IPS-18a (cell line): ENCODE data around the gene FAM3A.

Experiments
- H3K27ac ChIP-seq: one replicate; pipeline ENCODE4 v1.5.1; 2013; ENCODE audit warnings: low read length
- H3K27me3 ChIP-seq: one replicate; pipeline ENCODE4 v1.6.1; 2013; ENCODE audit warnings: mild to moderate bottlenecking, low read length; ENCODE audit not compliant: control insufficient read depth, insufficient read depth
- H3K36me3 ChIP-seq: one replicate; pipeline ENCODE4 v1.6.1; 2013; ENCODE audit warnings: low read depth, low read length; ENCODE audit not compliant: control insufficient read depth
- H3K4me1 ChIP-seq: one replicate; pipeline ENCODE4 v1.6.1; 2013; ENCODE audit warnings: low read depth, low read length; ENCODE audit not compliant: control insufficient read depth
- H3K4me3 ChIP-seq: one replicate; pipeline ENCODE4 v1.5.1; 2013; ENCODE audit warnings: low read length
- H3K9ac ChIP-seq: one replicate; pipeline ENCODE4 v1.6.1; 2013; ENCODE audit warnings: mild to moderate bottlenecking, low read length, moderate library complexity
- H3K9me3 ChIP-seq: one replicate; pipeline ENCODE4 v1.6.1; 2013; ENCODE audit warnings: low read depth, low read length; ENCODE audit not compliant: control insufficient read depth

The FAM3A gene

GRCh38 chrX:154483325-154483724 lies 32.7 kb downstream of the FAM3A start:
- Histone ChIP-seq H3K9ac (no peak overlapping the region), H3K27ac (no peak overlapping the region), H3K4me3 (no peak overlapping the region), H3K4me1 (no peaks in the 10 kb centered on the region), H3K9me3 (peaks cover 3% of the 10 kb centered on the region), H3K36me3 (no peaks in the 10 kb centered on the region), H3K27me3 (no peaks in the 10 kb centered on the region)

DNA sequence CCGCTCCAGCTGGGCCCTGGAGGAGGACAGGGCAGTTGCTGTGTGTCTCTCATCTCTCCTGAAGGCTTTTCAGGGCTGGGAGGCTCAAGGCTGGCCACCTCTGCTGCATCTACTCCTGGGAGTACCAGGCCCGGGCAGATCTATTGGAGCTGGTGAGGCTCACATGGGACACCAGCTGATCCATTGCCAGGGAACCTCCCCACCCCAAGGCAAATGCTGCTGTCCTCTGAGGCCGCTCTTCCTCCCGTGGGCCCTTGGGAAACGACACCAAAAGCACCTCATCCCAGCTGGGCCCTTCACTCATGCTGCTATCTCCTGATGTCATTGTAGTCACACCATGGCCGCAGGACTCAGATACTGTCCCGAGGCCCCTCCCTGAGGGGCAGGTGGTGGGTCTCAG lies 33.2 kb downstream of the FAM3A start:
- no peak overlapping the region for H3K27ac ChIP-seq
- H3K9ac ChIP-seq: no peak overlapping the region
- no peaks in the 10 kb centered on the region for H3K4me1 ChIP-seq
- no peaks in the 10 kb centered on the region for H3K27me3 ChIP-seq
- no peak overlapping the region for H3K4me3 ChIP-seq
- no peaks in the 10 kb centered on the region for H3K9me3 ChIP-seq
- no peaks in the 10 kb centered on the region for H3K36me3 ChIP-seq

DNA sequence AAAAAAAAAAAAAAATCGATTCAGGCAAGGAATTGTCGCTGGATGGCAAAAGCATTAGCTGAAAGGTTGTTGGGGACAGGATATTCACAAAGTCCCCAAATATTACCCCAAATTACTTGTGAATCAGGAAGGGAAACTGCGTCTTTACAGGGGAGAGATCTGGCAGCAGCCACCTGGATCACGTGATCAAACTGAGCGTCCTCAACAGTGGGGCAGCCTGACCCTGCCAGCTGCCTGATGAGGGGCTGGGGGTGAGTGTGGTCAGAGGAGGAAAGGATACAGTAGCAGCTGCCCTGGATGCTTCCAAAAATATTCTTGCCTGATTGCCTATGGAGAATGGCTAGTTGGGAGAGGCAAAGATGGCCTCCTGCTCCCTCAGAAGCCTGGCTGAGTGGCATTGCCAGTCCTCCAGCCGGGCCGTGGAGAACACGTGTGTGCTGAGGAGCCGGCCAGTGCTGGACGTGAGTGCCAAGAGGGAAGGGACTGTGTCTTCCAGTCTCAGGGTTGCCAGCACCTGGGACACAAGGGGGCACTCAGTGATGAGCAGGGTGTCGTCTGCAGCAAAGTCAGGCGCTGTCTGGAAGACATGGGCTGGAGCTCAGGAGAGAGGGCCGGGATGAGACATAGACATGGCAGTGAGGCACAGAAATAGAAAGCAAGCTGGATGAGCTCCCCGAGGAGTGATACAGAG lies 34.0 kb downstream of the FAM3A start:
- Histone ChIP-seq H3K9me3 (no peaks in the 10 kb centered on the region), H3K4me3 (no peak overlapping the region), H3K9ac (no peak overlapping the region), H3K36me3 (no peaks in the 10 kb centered on the region), H3K27me3 (no peaks in the 10 kb centered on the region), H3K27ac (no peak overlapping the region), H3K4me1 (no peaks in the 10 kb centered on the region)

GRCh38 chrX:154481195-154481594 lies 34.8 kb downstream of the FAM3A start:
- Histone ChIP-seq H3K4me3 (no peak overlapping the region), H3K27me3 (no peaks in the 10 kb centered on the region), H3K9ac (no peak overlapping the region)

GRCh38 chrX:154478728-154479622 lies 37.1 kb downstream of the FAM3A start, which contains the start of gene LAGE3:
Gene LAGE3 (minus strand): TSS chrX:154479281. CDS start chrX:154478915, 366 bp downstream.
- Histone ChIP-seq H3K36me3 (no peaks in the 10 kb centered on the region), H3K27me3 (no peaks in the 10 kb centered on the region), H3K9me3 (peaks cover 6% of the 10 kb centered on the region), H3K4me1 (no peaks in the 10 kb centered on the region), H3K27ac (no peak within 1 kb of the TSS), H3K4me3 (peak within 1 kb of the TSS; percentile 54), H3K9ac (no peak within 1 kb of the TSS)

More at GRCh38 chrX:154481195-154481594, 34.8 kb downstream of the FAM3A start:
- Histone ChIP-seq H3K9me3 (no peaks in the 10 kb centered on the region), H3K4me1 (no peaks in the 10 kb centered on the region), H3K36me3 (no peaks in the 10 kb centered on the region), H3K27ac (no peak overlapping the region)

GRCh38 chrX:154477891-154478477 lies 38.0 kb downstream of the FAM3A start:
- Histone ChIP-seq H3K4me1 (no peaks in the 10 kb centered on the region), H3K4me3 (peak overlapping the region; percentile 54), H3K9ac (no peak overlapping the region), H3K27me3 (no peaks in the 10 kb centered on the region), H3K36me3 (no peaks in the 10 kb centered on the region), H3K9me3 (peaks cover 6% of the 10 kb centered on the region), H3K27ac (no peak overlapping the region)

- no peaks in the 10 kb centered on the region for H3K27me3 ChIP-seq
- H3K4me1 ChIP-seq: no peaks in the 10 kb centered on the region
- H3K27ac ChIP-seq: no peak overlapping the region
- H3K4me3 ChIP-seq: no peak overlapping the region
- no peaks in the 10 kb centered on the region for H3K36me3 ChIP-seq
- peaks cover 6% of the 10 kb centered on the region for H3K9me3 ChIP-seq
- H3K9ac ChIP-seq: no peak overlapping the region
These were observed 39.2 kb downstream of the FAM3A start for GRCh38 chrX:154476821-154477220.

GRCh38 chrX:154473683-154474082 lies 42.3 kb downstream of the FAM3A start:
- Histone ChIP-seq H3K9me3 (peaks cover 6% of the 10 kb centered on the region), H3K4me3 (no peak overlapping the region), H3K27ac (no peak overlapping the region), H3K4me1 (no peaks in the 10 kb centered on the region), H3K36me3 (no peaks in the 10 kb centered on the region), H3K9ac (no peak overlapping the region), H3K27me3 (no peaks in the 10 kb centered on the region)

DNA sequence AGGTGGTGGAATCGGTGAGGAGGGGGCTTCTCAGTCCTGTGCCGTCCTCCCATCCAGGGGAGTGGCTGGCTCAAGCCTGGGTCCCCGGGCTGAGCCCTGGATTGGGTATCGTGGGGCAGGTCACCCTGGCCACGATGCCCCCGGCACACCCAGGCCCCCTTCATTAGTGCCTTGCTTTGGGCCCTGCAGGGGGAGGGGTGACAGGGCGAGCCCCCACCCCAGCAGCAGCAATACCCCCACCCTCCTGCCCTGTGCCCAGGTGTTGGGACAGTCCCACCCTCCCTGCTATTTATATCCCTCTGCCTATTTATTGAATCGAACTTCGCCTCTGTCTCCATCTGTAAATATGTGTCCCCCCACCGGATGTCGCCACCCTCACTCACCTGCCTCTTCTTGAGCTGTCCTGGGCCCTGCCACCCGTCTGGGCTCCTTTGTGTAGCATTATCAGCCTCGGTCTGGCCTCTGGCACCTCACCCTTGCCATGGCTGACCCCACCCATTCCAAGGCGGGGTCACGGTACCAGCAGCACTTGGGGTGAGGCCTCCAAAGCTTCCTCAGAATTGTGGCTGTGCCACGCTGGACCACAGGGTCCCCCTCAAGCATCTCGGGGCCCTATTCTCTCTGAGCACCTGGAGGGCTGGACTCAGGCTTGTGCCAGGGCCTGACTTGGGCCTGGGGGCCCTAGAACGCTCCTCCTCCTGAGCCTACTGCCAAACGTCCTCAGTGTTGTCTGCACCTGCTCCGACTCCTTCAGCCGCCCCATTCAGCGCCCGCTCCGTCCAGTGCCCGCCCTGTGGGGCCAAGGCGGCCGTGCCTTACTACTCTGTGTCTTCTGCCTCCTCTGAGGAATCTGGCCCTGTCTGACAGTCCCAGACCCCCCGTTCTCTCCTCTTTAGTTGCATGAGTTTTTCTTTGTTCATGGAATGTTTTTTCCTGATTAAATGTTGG lies 43.1 kb downstream of the FAM3A start:
- Histone ChIP-seq H3K4me1 (no peaks in the 10 kb centered on the region), H3K4me3 (no peak overlapping the region), H3K9ac (no peak overlapping the region), H3K9me3 (peaks cover 6% of the 10 kb centered on the region), H3K27ac (no peak overlapping the region), H3K27me3 (no peaks in the 10 kb centered on the region), H3K36me3 (peaks cover 5% of the 10 kb centered on the region)

GRCh38 chrX:154471839-154472684 lies 44.0 kb downstream of the FAM3A start:
- Histone ChIP-seq H3K36me3 (peaks cover 5% of the 10 kb centered on the region), H3K27me3 (no peaks in the 10 kb centered on the region), H3K27ac (no peak overlapping the region), H3K9ac (no peak overlapping the region), H3K4me3 (no peak overlapping the region), H3K9me3 (peaks cover 6% of the 10 kb centered on the region), H3K4me1 (no peaks in the 10 kb centered on the region)
